IPS DF 4.7 (cell line): ENCODE measurements around the gene JAK3.
"Not testable (repeated sequence)": the region's sequence is repeated elsewhere in the genome, so short reads cannot be mapped to it uniquely, and the experiment has no call there.

ENCODE experiments used
- DNase-seq: peaks from one replicate; pipeline ENCODE4 v3.0.0-alpha.2; 2013; ENCODE audit warnings: low spot score; ENCODE audit errors: extremely low read depth

JAK3 gene

DNA sequence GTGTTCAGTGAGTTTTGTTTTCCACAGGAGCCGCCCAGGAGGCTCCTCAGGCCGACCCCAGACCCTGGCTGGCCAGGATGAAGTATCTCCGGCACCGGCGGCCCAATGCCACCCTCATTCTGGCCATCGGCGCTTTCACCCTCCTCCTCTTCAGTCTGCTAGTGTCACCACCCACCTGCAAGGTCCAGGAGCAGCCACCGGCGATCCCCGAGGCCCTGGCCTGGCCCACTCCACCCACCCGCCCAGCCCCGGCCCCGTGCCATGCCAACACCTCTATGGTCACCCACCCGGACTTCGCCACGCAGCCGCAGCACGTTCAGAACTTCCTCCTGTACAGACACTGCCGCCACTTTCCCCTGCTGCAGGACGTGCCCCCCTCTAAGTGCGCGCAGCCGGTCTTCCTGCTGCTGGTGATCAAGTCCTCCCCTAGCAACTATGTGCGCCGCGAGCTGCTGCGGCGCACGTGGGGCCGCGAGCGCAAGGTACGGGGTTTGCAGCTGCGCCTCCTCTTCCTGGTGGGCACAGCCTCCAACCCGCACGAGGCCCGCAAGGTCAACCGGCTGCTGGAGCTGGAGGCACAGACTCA is 40.0 kb downstream of the JAK3 start:
- no peak for DNase-seq

GRCh38 chr19:17806945-17807344 is 40.8 kb downstream of the JAK3 start:
- DNase-seq, result no peak

DNA sequence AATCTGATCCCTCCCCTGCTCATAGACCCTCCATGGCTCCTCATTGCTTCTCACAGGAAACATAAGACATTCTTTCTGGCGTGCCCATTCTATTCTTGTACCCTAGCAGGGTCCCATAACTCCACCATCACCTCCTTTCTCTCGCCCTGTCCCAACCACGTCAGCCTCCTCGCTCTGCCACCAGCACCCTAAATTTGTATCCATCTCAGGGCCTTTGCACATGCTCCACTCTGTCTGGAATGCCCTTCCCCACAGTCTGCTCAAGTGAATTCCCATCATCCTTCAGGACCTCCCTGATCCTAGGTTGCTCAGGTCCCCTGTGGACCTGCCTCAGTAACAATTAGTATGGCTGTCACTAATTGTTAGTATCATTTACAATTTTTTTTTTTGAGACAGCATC is 42.4 kb downstream of the JAK3 start:
- no peak for DNase-seq

GRCh38 chr19:17803264-17803896 is 44.4 kb downstream of the JAK3 start:
- no peak for DNase-seq

- DNase-seq, result no peak
Observed at GRCh38 chr19:17802137-17802858, 45.5 kb downstream of the JAK3 start.

GRCh38 chr19:17798599-17798998 is 49.2 kb downstream of the JAK3 start:
- DNase-seq, result not testable (repeated sequence)

- no peak for DNase-seq
Observed at GRCh38 chr19:17797424-17798201, 50.2 kb downstream of the JAK3 start.

DNA sequence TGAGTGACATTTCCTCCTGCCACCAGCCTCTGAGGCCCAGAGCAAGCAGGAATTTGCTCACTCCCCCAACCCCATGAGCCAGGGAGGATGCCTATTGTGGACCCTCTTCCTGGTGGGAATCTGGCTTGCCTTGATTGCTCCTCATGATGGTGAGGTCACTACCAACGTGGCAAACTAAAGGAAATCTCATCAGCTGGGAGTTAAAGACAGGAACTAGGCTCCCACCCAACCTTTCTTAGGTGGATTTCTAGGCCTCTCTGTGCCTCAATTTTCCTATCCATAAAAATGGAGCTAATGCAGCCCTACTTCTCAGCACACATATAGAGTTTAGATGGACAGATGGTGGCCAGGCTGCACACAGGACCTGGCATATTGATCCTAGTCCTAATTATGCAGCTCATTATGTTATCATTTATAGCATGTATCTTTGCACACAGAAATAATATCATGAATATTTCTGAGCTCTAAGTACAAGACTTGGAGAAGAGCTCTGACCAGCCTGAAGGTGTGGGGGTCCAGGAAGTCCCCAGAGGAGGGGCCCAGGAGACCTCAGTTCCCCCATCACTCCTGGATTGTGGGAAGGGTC is 50.9 kb downstream of the JAK3 start:
- no peak for DNase-seq

GRCh38 chr19:17796013-17796837 is 51.6 kb downstream of the JAK3 start:
- DNase-seq, result no peak

DNA sequence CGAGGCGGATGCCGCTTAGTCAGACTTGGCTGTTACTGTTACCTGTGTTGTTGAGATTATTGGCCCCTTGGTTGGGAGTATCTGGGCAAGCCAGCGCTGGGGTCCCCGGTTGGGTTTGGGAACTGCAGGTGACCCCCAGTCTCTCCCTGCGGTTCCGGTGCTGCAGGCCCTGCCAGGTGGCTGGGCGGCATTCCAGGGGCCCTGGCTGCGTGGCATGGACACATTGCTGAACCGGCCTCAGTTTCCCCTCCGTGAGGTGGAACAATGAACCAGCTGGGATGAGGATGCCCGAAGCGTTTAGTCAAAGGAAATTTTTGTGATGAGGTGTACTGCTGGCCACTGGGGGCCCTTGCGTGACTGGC is 52.3 kb downstream of the JAK3 start:
- no peak for DNase-seq

DNA sequence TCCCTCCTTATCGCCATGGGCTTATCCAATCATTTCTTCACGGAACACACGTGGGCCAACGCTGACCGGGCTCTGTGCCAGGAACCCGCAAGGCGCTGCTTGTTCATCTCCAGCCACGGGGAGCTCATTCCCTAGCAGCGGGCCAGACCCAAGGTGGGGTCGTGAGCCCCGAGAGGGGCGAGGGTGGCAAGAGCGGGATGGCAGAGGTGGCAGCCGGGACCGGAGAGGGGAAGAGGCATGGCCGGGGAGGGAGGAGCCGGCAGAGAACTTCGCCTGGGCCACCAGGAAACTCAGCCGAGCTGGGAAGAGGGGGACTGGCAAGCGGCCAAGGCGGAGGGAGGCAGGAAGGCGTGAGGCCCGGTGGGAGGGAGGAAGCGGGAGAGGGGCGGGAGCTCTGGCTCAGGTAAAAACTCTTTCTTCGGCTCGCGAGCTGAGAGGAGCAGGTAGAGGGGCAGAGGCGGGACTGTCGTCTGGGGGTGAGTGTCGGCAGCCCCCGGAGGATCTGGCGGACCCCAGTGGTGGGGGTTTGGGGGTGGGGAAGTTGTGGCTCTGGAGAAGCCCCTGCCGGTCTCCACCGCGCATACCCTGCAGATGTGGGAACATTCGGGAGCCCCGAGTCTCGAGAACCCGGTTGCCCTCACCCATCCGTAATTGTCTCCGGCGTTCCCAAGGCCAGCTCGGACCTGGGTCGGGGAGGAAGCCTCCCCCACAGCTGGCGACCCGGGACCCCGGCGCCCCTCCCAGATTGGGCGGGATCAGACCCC is 52.9 kb downstream of the JAK3 start, which contains the start of gene B3GNT3:
B3GNT3 (plus strand) TSS at position 408 of the 764 bp plus-strand sequence. CDS start 12,670 bp downstream, outside the sequence.
- DNase-seq, result no peak

- no peak for DNase-seq
Observed at GRCh38 chr19:17794412-17794730, 53.4 kb downstream of the JAK3 start.

- DNase-seq, result no peak
Observed at GRCh38 chr19:17790059-17790780, 57.6 kb downstream of the JAK3 start.

- no peak for DNase-seq
Observed at GRCh38 chr19:17788632-17789031, 59.1 kb downstream of the JAK3 start.

- no peak for DNase-seq
Observed at GRCh38 chr19:17787274-17787913, 60.4 kb downstream of the JAK3 start.

- DNase-seq, result no peak
Observed at GRCh38 chr19:17784201-17785008, 63.4 kb downstream of the JAK3 start.

DNA sequence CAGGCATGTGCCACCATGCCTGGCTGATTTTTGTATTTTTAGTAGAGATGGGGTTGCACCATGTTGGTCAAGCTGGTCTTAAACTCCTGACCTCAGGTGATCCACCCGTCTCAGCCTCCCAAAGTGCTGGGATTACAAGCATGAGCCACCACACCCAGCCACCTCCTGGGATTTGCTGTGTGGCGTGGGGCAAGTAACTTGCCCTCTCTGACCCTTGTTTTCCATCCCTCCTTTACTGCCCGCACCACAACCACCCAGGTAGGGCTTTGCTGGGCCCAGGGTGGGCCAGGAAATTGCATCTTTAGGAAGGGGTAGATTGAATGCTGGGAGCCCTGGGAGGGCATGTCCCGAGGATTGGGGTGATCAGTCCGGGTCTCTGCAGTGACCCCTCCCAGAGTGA is 64.1 kb downstream of the JAK3 start:
- not testable (repeated sequence) for DNase-seq

DNA sequence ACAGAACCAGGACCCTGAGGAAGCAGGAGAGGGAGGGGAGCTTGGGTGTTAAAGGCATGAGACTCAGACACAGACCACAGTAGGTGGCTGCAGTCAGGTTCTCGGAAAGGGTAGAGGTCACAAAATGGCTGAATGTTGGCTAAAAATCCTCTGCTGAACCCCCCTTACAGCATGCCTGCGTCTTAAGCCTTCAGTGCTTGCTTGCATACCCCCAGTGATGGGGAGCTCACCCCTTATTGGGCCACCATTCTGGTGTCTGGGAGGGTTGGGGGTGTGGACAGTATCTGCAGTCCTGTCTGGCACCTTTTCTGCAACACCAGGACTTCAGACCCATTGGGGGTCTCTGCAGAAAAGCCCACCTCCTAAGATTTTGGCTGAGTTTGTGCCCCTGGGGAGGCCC is 67.0 kb downstream of the JAK3 start:
- no peak for DNase-seq
